A549 (cell line): Measurements from ENCODE around the gene GALNT16. TPM values are rescaled to one million over a fixed set of nuclear protein-coding genes. Genes with fewer than 3 reads are reported as not detected.

Experiments
- ATAC-seq, 2 experiments: fragments of 200-7000 bp in 1 of 2; fragments of >200 bp in 1 of 2; cut with Nextera tagmentation in 1 of 2; cut with Tn5 transposase in 1 of 2; 3 replicates each; pipeline versions ENCODE4 v1.8.0 to v1.9.1; 2018 to 2020; ENCODE audit warnings: mild to moderate bottlenecking in 1 of 2, moderate library complexity in 1 of 2
- CTCF ChIA-PET: fragments of 300-600 bp; sonication (Branson Sonifier 250); formaldehyde crosslinking; extraction: SDS; loops from one replicate; lab custom pipeline; 2021; ENCODE audit warnings: antibody characterized with exemption, inconsistent platforms; lab: Yijun Ruan, JAX
- POLR2A ChIA-PET: fragments of 350-600 bp; formaldehyde crosslinking; extraction: SDS; loops from one replicate; lab custom pipeline; 2021; ENCODE audit warnings: antibody characterized with exemption, inconsistent platforms; lab: Yijun Ruan, JAX
- DNase-seq, 2 experiments: peaks; one replicate each; pipeline versions ENCODE4 v3.0.0 to v3.0.0-alpha.2; 2011 to 2016; ENCODE audit warnings: low read depth in 1 of 2, low spot score in 1 of 2
- FAIRE-seq: peaks from 2 replicates; lab custom pipeline; 2011; peaks lifted over from hg19 to GRCh38; lab: Jason Lieb, UNC
- H3K27ac ChIP-seq, 2 experiments: fragments of >200 bp; sonication (Bioruptor Twin); formaldehyde crosslinking; 3 replicates each; pipeline ENCODE4 v1.5.1; 2016 to 2017
- H3K4me1 ChIP-seq: fragments of >200 bp; sonication (Bioruptor Twin); formaldehyde crosslinking; 3 replicates; pipeline ENCODE4 v1.6.1; 2016
- H3K4me2 ChIP-seq: fragments of >200 bp; sonication (Bioruptor Twin); formaldehyde crosslinking; 3 replicates; pipeline ENCODE4 v1.6.1; 2016
- H3K4me3 ChIP-seq: fragments of >200 bp; sonication (Bioruptor Twin); formaldehyde crosslinking; 3 replicates; pipeline ENCODE4 v1.5.1; 2016
- H3K9me3 ChIP-seq: fragments of >200 bp; sonication (Bioruptor Twin); formaldehyde crosslinking; 3 replicates; pipeline ENCODE4 v1.6.1; 2016
- CBX8 ChIP-seq: fragments of 200-600 bp; sonication (generic); IDR thresholded peaks from 2 replicates; pipeline ENCODE4 v1.6.1; 2016
- CEBPB ChIP-seq, 2 experiments: fragments of >200 bp in 1 of 2; sonication (Bioruptor Twin) in 1 of 2; formaldehyde crosslinking in 1 of 2; IDR thresholded peaks; 2 replicates each; pipeline ENCODE4 v1.6.1; 2012 to 2016
- EP300 ChIP-seq, 2 experiments: fragments of >200 bp; sonication (Bioruptor Twin); formaldehyde crosslinking; IDR thresholded peaks; 2 replicates in 1 of 2; 3 replicates in 1 of 2; pipeline ENCODE4 v1.6.1; 2016 to 2017
- ESRRA ChIP-seq: fragments of 150-350 bp; IDR thresholded peaks from 2 replicates; pipeline ENCODE4 v1.6.1; 2014; ENCODE audit warnings: mild to moderate bottlenecking, low read length, borderline replicate concordance
- HDAC2 ChIP-seq: fragments of 200-600 bp; sonication (generic); IDR thresholded peaks from 2 replicates; pipeline ENCODE4 v1.6.1; 2016
- HEYL ChIP-seq: fragments of 250-450 bp; sonication (Bioruptor Pico); IDR thresholded peaks from 2 replicates; pipeline ENCODE4 v1.8.0; 2021; ENCODE audit warnings: mild to moderate bottlenecking, moderate library complexity
- HOXB5 ChIP-seq: fragments of 250-450 bp; sonication (Bioruptor Pico); IDR thresholded peaks from 2 replicates; pipeline ENCODE4 v1.5.0; 2020; ENCODE audit warnings: mild to moderate bottlenecking, moderate library complexity
- MAZ ChIP-seq: fragments of 150-350 bp; IDR thresholded peaks from 2 replicates; pipeline ENCODE4 v1.6.1; 2014; ENCODE audit warnings: antibody characterized with exemption, low read depth, low read length, borderline replicate concordance
- PHF8 ChIP-seq: fragments of 200-600 bp; sonication (generic); IDR thresholded peaks from 2 replicates; pipeline ENCODE4 v1.6.1; 2016; ENCODE audit warnings: low read depth, mild to moderate bottlenecking, antibody characterized with exemption, moderate library complexity, borderline replicate concordance
- RAD21 ChIP-seq, 2 experiments: fragments of >200 bp in 1 of 2; sonication (Bioruptor Twin) in 1 of 2; formaldehyde crosslinking in 1 of 2; IDR thresholded peaks in 1 of 2; conservative IDR thresholded peaks in 1 of 2; 2 replicates in 1 of 2; 3 replicates in 1 of 2; pipeline ENCODE4 v1.6.1; 2012 to 2018; ENCODE audit warnings: inconsistent platforms in 1 of 2
- RNF2 ChIP-seq: fragments of 200-600 bp; sonication (generic); IDR thresholded peaks from 2 replicates; pipeline ENCODE4 v1.6.1; 2016; ENCODE audit warnings: low read depth, mild to moderate bottlenecking, antibody characterized with exemption, moderate library complexity, borderline replicate concordance
- SMC3 ChIP-seq: fragments of >200 bp; sonication (Bioruptor Twin); formaldehyde crosslinking; IDR thresholded peaks from 3 replicates; pipeline ENCODE4 v1.6.1; 2018; ENCODE audit warnings: inconsistent platforms
- WGBS: methylation state at CpG from one replicate; pipeline ENCODE4 v1.1.6; 2017; ENCODE audit errors: missing lambda C conversion rate; 5-methylcytosine and 5-hydroxymethylcytosine counted together
- polyA plus RNA-seq, 4 experiments: library from polyadenylated mRNA; depleted of rRNA in 3 of 4; stranded (reverse); fragments of >200 nt; fragmentation: RNase III in 1 of 4; extraction: RNeasy Plus Mini Kit Qiagen cat#74134 plus additional on column Dnase treatment in 1 of 4; gene quantifications; 2 replicates in 3 of 4; 3 replicates in 1 of 4; pipeline ENCODE4 v1.2.3, GENCODE V29; 2011 to 2017
- TF ChIP-seq, protein P1 (sequence below): fragments of 250-450 bp; sonication (Bioruptor Pico); IDR thresholded peaks from 2 replicates; pipeline ENCODE4 v1.5.0; 2021; ENCODE audit warnings: mild to moderate bottlenecking, moderate library complexity, borderline replicate concordance
- TF ChIP-seq, protein P2 (sequence below): IDR thresholded peaks from 2 replicates; pipeline ENCODE4 v1.6.1; 2012
- TF ChIP-seq, protein P3 (sequence below): IDR thresholded peaks from 2 replicates; pipeline ENCODE4 v1.6.1; 2012; ENCODE audit warnings: low read depth, borderline replicate concordance
- TF ChIP-seq, protein P4 (sequence below): fragments of >200 bp; sonication (Bioruptor Twin); formaldehyde crosslinking; IDR thresholded peaks from 2 replicates; pipeline ENCODE4 v1.6.1; 2016
- TF ChIP-seq, protein P5 (sequence below): fragments of 150-350 bp; IDR thresholded peaks from 2 replicates; pipeline ENCODE4 v1.6.1; 2014; ENCODE audit warnings: low read depth, mild to moderate bottlenecking, low read length
- TF ChIP-seq, protein P6 (sequence below): fragments of >200 bp; sonication (Bioruptor Twin); formaldehyde crosslinking; IDR thresholded peaks from 3 replicates; pipeline ENCODE4 v1.5.1; 2016

The GALNT16 gene
- polyA plus RNA-seq, 2 of the 4 experiments (the other 2 are of a cell fraction): 2.8 to 3.4 TPM

DNA sequence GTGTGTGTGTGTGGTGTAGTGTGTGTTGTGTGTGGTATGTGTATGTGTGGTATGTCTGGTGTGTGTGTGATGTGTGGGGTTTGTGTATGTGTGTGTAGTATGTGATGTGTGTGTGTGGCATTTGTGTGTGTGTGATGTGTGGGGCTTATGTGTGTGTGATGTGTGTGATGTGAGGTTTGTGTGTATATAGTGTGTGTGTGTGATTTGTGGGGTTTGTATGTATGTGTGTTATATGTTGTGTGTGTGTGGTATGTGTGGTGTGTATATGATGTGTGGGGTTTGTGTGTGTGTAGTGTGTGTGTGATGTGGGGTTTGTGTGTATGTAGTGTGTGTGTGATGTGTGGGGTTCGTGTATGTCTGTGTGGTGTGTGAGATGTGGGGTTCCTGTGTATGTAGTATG, 9.4 kb downstream of the GALNT16 start:
- POLR2A ChIA-PET: no interaction called here
- no peak for TF ChIP-seq EP300 (IDR thresholded peaks at IDR 0.05)
- TF ChIP-seq HOXB5 (CRISPR knock-in tag): no peak
- no peak for TF ChIP-seq HEYL (CRISPR knock-in tag)
- TF ChIP-seq, protein P1, sequence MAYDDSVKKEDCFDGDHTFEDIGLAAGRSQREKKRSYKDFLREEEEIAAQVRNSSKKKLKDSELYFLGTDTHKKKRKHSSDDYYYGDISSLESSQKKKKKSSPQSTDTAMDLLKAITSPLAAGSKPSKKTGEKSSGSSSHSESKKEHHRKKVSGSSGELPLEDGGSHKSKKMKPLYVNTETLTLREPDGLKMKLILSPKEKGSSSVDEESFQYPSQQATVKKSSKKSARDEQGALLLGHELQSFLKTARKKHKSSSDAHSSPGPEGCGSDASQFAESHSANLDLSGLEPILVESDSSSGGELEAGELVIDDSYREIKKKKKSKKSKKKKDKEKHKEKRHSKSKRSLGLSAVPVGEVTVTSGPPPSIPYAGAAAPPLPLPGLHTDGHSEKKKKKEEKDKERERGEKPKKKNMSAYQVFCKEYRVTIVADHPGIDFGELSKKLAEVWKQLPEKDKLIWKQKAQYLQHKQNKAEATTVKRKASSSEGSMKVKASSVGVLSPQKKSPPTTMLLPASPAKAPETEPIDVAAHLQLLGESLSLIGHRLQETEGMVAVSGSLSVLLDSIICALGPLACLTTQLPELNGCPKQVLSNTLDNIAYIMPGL (CRISPR knock-in tag): no peak
- TF ChIP-seq, protein P2, sequence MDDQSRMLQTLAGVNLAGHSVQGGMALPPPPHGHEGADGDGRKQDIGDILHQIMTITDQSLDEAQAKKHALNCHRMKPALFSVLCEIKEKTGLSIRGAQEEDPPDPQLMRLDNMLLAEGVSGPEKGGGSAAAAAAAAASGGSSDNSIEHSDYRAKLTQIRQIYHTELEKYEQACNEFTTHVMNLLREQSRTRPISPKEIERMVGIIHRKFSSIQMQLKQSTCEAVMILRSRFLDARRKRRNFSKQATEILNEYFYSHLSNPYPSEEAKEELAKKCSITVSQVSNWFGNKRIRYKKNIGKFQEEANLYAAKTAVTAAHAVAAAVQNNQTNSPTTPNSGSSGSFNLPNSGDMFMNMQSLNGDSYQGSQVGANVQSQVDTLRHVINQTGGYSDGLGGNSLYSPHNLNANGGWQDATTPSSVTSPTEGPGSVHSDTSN: no peak
- TF ChIP-seq, protein P3, sequence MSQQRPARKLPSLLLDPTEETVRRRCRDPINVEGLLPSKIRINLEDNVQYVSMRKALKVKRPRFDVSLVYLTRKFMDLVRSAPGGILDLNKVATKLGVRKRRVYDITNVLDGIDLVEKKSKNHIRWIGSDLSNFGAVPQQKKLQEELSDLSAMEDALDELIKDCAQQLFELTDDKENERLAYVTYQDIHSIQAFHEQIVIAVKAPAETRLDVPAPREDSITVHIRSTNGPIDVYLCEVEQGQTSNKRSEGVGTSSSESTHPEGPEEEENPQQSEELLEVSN: no peak
- TF ChIP-seq HDAC2: no peak
- no peak for TF ChIP-seq CEBPB (IDR thresholded peaks at IDR 0.05)
- CTCF ChIA-PET: interaction anchor here (1.0 to 1.1 kb wide), 2 partner anchors 8 to 10 kb away, joined by 3 to 4 read pairs; partner anchors contain the start of gene GALNT16
- H3K4me2 ChIP-seq: no peak overlapping the region
- no peak for DNase-seq
- H3K4me1 ChIP-seq: no peaks in the 10 kb centered on the region
- H3K9me3 ChIP-seq: no peaks in the 10 kb centered on the region
- no peak for ATAC-seq
- H3K27ac ChIP-seq: no peak overlapping the region
- no peak overlapping the region for H3K4me3 ChIP-seq
- FAIRE-seq: no peak
- WGBS: 39% methylated on average over 1 of the region's 1 CpG

DNA sequence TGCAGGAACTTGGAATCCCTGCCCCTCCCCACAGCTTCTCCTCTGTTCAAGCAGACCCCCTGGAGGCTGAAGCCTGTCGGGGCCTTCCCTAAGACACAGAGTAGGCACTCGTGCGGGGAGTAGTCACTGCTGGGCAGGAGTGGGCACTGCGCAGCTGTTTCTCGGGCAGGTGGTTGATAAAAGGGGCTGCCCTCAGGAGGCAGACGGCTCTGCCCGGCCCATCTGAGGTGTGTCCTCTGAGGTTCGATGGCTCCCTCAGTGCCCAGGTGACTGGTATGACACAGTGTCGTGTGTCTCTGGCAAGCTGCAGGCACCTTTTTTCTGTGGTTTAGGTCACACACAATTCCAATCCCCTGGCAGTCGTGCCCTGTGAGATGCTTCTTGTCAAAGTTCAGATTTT, 10.1 kb downstream of the GALNT16 start:
- FAIRE-seq: no peak
- 84% methylated on average over 9 of the region's 10 CpGs for WGBS
- no peak overlapping the region for H3K27ac ChIP-seq
- H3K4me3 ChIP-seq: no peak overlapping the region
- TF ChIP-seq, protein P4, sequence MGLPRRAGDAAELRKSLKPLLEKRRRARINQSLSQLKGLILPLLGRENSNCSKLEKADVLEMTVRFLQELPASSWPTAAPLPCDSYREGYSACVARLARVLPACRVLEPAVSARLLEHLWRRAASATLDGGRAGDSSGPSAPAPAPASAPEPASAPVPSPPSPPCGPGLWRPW: no peak
- TF ChIP-seq SMC3 (no peak), CBX8 (no peak), ESRRA (no peak), RNF2 (no peak)
- TF ChIP-seq, protein P5, sequence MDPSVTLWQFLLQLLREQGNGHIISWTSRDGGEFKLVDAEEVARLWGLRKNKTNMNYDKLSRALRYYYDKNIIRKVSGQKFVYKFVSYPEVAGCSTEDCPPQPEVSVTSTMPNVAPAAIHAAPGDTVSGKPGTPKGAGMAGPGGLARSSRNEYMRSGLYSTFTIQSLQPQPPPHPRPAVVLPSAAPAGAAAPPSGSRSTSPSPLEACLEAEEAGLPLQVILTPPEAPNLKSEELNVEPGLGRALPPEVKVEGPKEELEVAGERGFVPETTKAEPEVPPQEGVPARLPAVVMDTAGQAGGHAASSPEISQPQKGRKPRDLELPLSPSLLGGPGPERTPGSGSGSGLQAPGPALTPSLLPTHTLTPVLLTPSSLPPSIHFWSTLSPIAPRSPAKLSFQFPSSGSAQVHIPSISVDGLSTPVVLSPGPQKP: no peak
- TF ChIP-seq, all 56 proteins: peak for 0
- POLR2A ChIA-PET: no interaction called here
- H3K4me1 ChIP-seq: no peaks in the 10 kb centered on the region
- ATAC-seq (no peak), DNase-seq (no peak)
- CTCF ChIA-PET: interaction anchor here (1.0 to 1.1 kb wide), 2 partner anchors 9 to 11 kb away, joined by 3 to 4 read pairs; partner anchors contain the start of gene GALNT16
- H3K9me3 ChIP-seq: no peaks in the 10 kb centered on the region
- no peak overlapping the region for H3K4me2 ChIP-seq

DNA sequence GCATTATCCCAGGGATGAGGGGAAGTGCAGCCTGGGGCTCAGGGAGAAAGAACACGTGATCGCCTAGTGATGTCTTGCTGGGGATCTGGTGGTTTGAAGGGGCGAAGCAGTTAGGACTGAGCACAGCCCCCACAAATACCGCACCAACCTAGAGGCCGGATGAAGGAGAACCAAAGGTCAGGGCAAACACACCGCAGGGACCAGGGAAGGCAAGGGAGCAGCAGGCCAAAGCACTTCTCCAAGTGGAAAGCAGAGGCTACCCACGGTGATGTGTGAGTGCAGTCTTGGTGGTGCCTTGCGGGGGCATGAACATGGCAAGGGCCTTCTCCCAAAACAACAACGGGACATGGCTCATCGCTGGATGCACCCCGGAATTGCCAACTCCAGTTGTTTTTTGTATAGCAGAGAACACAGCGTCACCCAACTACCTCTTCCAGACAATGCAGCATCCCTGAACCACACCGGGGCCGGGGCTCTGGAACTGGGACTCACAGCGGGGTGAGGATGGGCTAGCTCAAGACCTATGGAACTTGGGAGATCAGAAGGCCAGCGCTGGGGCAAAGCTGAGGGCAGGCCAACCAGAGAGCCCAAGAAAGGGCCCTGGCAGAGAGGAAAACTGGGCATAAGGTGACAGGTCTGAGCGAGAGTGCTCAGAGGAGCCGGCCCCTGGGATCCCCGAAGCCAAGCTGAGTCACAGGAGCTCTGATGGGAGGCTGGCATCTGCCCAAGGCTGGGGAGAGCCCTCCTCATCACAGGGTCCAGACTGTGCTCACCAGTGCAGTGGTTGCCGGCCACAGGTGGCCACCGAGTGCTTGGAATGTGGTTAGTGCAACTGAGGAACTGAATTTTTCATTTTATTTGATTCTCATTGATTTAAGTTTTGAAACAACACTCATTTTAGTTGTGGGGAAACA, 11.1 kb downstream of the GALNT16 start:
- no peak for DNase-seq
- Histone ChIP-seq H3K4me2 (no peak overlapping the region), H3K4me3 (no peak overlapping the region), H3K4me1 (no peaks in the 10 kb centered on the region), H3K9me3 (no peaks in the 10 kb centered on the region), H3K27ac (no peak overlapping the region)
- CTCF ChIA-PET: interaction anchor here (6.5 kb wide), 1 partner anchor 9 kb away, joined by 45 read pairs; the partner anchor contains the start of gene GALNT16
- no peak for TF ChIP-seq RAD21 (conservative IDR thresholded peaks at IDR 0.05 in 1 of 2, IDR thresholded peaks at IDR 0.05 in 1 of 2)
- TF ChIP-seq MAZ: no peak
- TF ChIP-seq, protein P6, sequence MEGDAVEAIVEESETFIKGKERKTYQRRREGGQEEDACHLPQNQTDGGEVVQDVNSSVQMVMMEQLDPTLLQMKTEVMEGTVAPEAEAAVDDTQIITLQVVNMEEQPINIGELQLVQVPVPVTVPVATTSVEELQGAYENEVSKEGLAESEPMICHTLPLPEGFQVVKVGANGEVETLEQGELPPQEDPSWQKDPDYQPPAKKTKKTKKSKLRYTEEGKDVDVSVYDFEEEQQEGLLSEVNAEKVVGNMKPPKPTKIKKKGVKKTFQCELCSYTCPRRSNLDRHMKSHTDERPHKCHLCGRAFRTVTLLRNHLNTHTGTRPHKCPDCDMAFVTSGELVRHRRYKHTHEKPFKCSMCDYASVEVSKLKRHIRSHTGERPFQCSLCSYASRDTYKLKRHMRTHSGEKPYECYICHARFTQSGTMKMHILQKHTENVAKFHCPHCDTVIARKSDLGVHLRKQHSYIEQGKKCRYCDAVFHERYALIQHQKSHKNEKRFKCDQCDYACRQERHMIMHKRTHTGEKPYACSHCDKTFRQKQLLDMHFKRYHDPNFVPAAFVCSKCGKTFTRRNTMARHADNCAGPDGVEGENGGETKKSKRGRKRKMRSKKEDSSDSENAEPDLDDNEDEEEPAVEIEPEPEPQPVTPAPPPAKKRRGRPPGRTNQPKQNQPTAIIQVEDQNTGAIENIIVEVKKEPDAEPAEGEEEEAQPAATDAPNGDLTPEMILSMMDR: no peak
- TF ChIP-seq PHF8: no peak
- no peak for FAIRE-seq
- peak in 1 of 2 experiments; percentile 61; a peak in 4 of 6 replicates for ATAC-seq
- POLR2A ChIA-PET: no interaction called here
- WGBS: 83% methylated on average over 21 of the region's 21 CpGs
